ENCODE measurements around the gene NCF4.

The NCF4 gene

GRCh38 chr22:36838119-36839030 is 22.4 kb upstream of the NCF4 start:
- Histone ChIP-seq H3K9me3 (no peaks in the 10 kb centered on the region), H3K27ac (no peak overlapping the region), H3K27me3 (peaks cover 17% of the 10 kb centered on the region), H3K36me3 (no peaks in the 10 kb centered on the region), H3K4me1 (ENCODE audit: control insufficient read depth in 1 of 2, insufficient read depth in 1 of 2, low read depth in 1 of 2, low read length in 1 of 2) (peaks cover 2 to 15% of the 10 kb centered on the region in 2 experiments), H3K4me3 (ENCODE audit: low read depth in 1 of 2, low read length in 1 of 2) (no peak overlapping the region)
- TF ChIP-seq CTCF (IDR thresholded peaks at IDR 0.05): no peak

- H3K4me3 ChIP-seq (ENCODE audit: low read depth in 1 of 2, low read length in 1 of 2): no peak overlapping the region
- H3K4me1 ChIP-seq (ENCODE audit: control insufficient read depth in 1 of 2, insufficient read depth in 1 of 2, low read depth in 1 of 2, low read length in 1 of 2): peaks cover 0 to 9% of the 10 kb centered on the region in 2 experiments
- no peaks in the 10 kb centered on the region for H3K9me3 ChIP-seq
- H3K27me3 ChIP-seq: peaks cover 27% of the 10 kb centered on the region
- H3K36me3 ChIP-seq: no peaks in the 10 kb centered on the region
- TF ChIP-seq CTCF (IDR thresholded peaks at IDR 0.05): no peak
- no peak overlapping the region for H3K27ac ChIP-seq
These were observed 21.3 kb upstream of the NCF4 start for GRCh38 chr22:36839356-36840073.

GRCh38 chr22:36840106-36840505 is 20.7 kb upstream of the NCF4 start:
- H3K27me3 ChIP-seq: peaks cover 32% of the 10 kb centered on the region
- no peak for TF ChIP-seq CTCF (IDR thresholded peaks at IDR 0.05)
- peaks cover 0 to 9% of the 10 kb centered on the region in 2 experiments for H3K4me1 ChIP-seq (ENCODE audit: control insufficient read depth in 1 of 2, insufficient read depth in 1 of 2, low read depth in 1 of 2, low read length in 1 of 2)
- H3K9me3 ChIP-seq: no peaks in the 10 kb centered on the region
- no peak overlapping the region for H3K4me3 ChIP-seq (ENCODE audit: low read depth in 1 of 2, low read length in 1 of 2)
- no peaks in the 10 kb centered on the region for H3K36me3 ChIP-seq
- H3K27ac ChIP-seq: no peak overlapping the region

GRCh38 chr22:36846271-36846670 is 14.5 kb upstream of the NCF4 start:
- Histone ChIP-seq H3K4me1 (ENCODE audit: control insufficient read depth in 1 of 2, insufficient read depth in 1 of 2, low read depth in 1 of 2, low read length in 1 of 2) (no peaks in the 10 kb centered on the region), H3K4me3 (ENCODE audit: low read depth in 1 of 2, low read length in 1 of 2) (no peak overlapping the region), H3K9me3 (no peaks in the 10 kb centered on the region), H3K27me3 (peaks cover 58% of the 10 kb centered on the region), H3K36me3 (no peaks in the 10 kb centered on the region), H3K27ac (no peak overlapping the region)
- no peak for TF ChIP-seq CTCF (IDR thresholded peaks at IDR 0.05)

GRCh38 chr22:36846949-36847348 is 13.9 kb upstream of the NCF4 start:
- no peaks in the 10 kb centered on the region for H3K36me3 ChIP-seq
- no peaks in the 10 kb centered on the region for H3K9me3 ChIP-seq
- TF ChIP-seq CTCF (IDR thresholded peaks at IDR 0.05): no peak
- peaks cover 57% of the 10 kb centered on the region for H3K27me3 ChIP-seq
- H3K4me1 ChIP-seq (ENCODE audit: control insufficient read depth in 1 of 2, insufficient read depth in 1 of 2, low read depth in 1 of 2, low read length in 1 of 2): no peaks in the 10 kb centered on the region
- H3K27ac ChIP-seq: no peak overlapping the region
- no peak overlapping the region for H3K4me3 ChIP-seq (ENCODE audit: low read depth in 1 of 2, low read length in 1 of 2)

All from neutrophil (primary cell).